B cell (primary cell): Measurements from ENCODE around the gene NME9. TPM values are rescaled to one million over a fixed set of nuclear protein-coding genes. Genes with fewer than 3 reads are reported as not detected.

Experiments used
- ATAC-seq: fragments of 200-7000 bp; cut with Tn5 transposase; one replicate; pipeline ENCODE4 v1.10.0; 2021; ENCODE audit warnings: low read depth, mild to moderate bottlenecking, moderate number of reproducible peaks, moderate library complexity
- CTCF ChIA-PET: fragments of 350-600 bp; sonication (Branson Sonifier 250); formaldehyde crosslinking; loops from one replicate; lab custom pipeline; 2021; ENCODE audit warnings: antibody characterized with exemption, inconsistent platforms; lab: Charles Lee
- POLR2A ChIA-PET: fragments of 350-600 bp; sonication (Branson Sonifier 250); formaldehyde crosslinking; loops from one replicate; lab custom pipeline; 2021; ENCODE audit warnings: antibody characterized with exemption; lab: Charles Lee
- DNase-seq: peaks from one replicate; pipeline ENCODE4 v3.0.0; 2013
- H2AFZ ChIP-seq: 2 replicates; pipeline ENCODE4 v1.6.1; 2012; ENCODE audit warnings: mild to moderate bottlenecking, low read depth, low read length; ENCODE audit not compliant: insufficient read depth, poor library complexity, severe bottlenecking
- H3K27ac ChIP-seq, 2 donors: 1 replicate in 1 of 2; 2 replicates in 1 of 2; pipeline ENCODE4 v1.5.1; 2012 to 2013; ENCODE audit warnings: low read length in 2 of 2, mild to moderate bottlenecking in 2 of 2, moderate library complexity in 1 of 2
- H3K27me3 ChIP-seq, 4 experiments: fragments of 200-600 bp in 1 of 4; sonication (generic) in 1 of 4; replicated peaks in 1 of 4; 1 replicate in 2 of 4; 2 replicates in 2 of 4; pipeline versions ENCODE4 v1.6.1 to v1.7.0; 2013 to 2016; ENCODE audit warnings: low read length in 3 of 4, mild to moderate bottlenecking in 2 of 4, mixed read lengths in 1 of 4, moderate library complexity in 1 of 4; ENCODE audit not compliant: insufficient read depth in 4 of 4, control insufficient read depth in 3 of 4; ENCODE audit errors: control extremely low read depth in 1 of 4
- H3K36me3 ChIP-seq, 2 experiments: replicated peaks in 1 of 2; 1 replicate in 1 of 2; 2 replicates in 1 of 2; pipeline versions ENCODE4 v1.6.1 to v1.7.1; 2013; ENCODE audit warnings: low read length in 1 of 2; ENCODE audit not compliant: insufficient read depth in 2 of 2, control insufficient read depth in 1 of 2; ENCODE audit errors: control extremely low read depth in 1 of 2, extremely low read depth in 1 of 2
- H3K4me1 ChIP-seq, 2 donors: fragments of 200-600 bp in 1 of 2; sonication (generic) in 1 of 2; 1 replicate in 1 of 2; 2 replicates in 1 of 2; pipeline versions ENCODE4 v1.5.1 to v1.6.1; 2013 to 2017; ENCODE audit warnings: low read length in 2 of 2; ENCODE audit not compliant: control insufficient read depth in 2 of 2, insufficient read depth in 2 of 2
- H3K4me2 ChIP-seq: replicated peaks from 2 replicates; pipeline ENCODE3; 2012; ENCODE audit warnings: mild to moderate bottlenecking, low read depth, low read length; ENCODE audit not compliant: poor library complexity, severe bottlenecking
- H3K4me3 ChIP-seq, 5 experiments: fragments of 200-600 bp in 1 of 5; sonication (generic) in 1 of 5; 1 replicate in 3 of 5; 2 replicates in 2 of 5; pipeline versions ENCODE4 v1.5.1 to v1.7.0; 2011 to 2016; ENCODE audit warnings: low read length in 4 of 5, mild to moderate bottlenecking in 4 of 5, low read depth in 2 of 5, control low read depth in 1 of 5, moderate library complexity in 1 of 5; ENCODE audit not compliant: insufficient read depth in 1 of 5; ENCODE audit errors: control extremely low read depth in 1 of 5, extremely low read depth in 1 of 5
- H3K79me2 ChIP-seq: fragments of 200-600 bp; sonication (generic); one replicate; pipeline ENCODE4 v1.6.0; 2016; ENCODE audit warnings: low read length; ENCODE audit not compliant: control insufficient read depth, insufficient read depth
- H3K9ac ChIP-seq: fragments of 200-600 bp; sonication (generic); 2 replicates; pipeline ENCODE4 v1.6.1; 2017; ENCODE audit warnings: mild to moderate bottlenecking, low read length, moderate library complexity
- H3K9me3 ChIP-seq, 3 donors: one replicate each; pipeline versions ENCODE4 v1.6.1 to v1.7.1; 2013; ENCODE audit warnings: low read length in 2 of 3; ENCODE audit not compliant: control insufficient read depth in 2 of 3, insufficient read depth in 1 of 3; ENCODE audit errors: control extremely low read depth in 1 of 3
- H4K20me1 ChIP-seq: 2 replicates; pipeline ENCODE4 v1.6.0; 2012; ENCODE audit warnings: mild to moderate bottlenecking, low read length; ENCODE audit not compliant: insufficient read depth, control insufficient read depth, poor library complexity, severe bottlenecking
- H3K27ac Mint-ChIP-seq: one replicate; pipeline ENCODE4 v1.8.0; 2021; ENCODE audit warnings: mixed read lengths
- H3K27me3 Mint-ChIP-seq: one replicate; pipeline ENCODE4 v1.8.0; 2021; ENCODE audit warnings: mixed read lengths
- H3K4me1 Mint-ChIP-seq: one replicate; pipeline ENCODE4 v1.8.0; 2021; ENCODE audit warnings: mixed read lengths
- H3K4me3 Mint-ChIP-seq: one replicate; pipeline ENCODE4 v1.8.0; 2021; ENCODE audit warnings: mixed read lengths
- H3K9me3 Mint-ChIP-seq: one replicate; pipeline ENCODE4 v1.8.0; 2022; ENCODE audit warnings: mixed read lengths; ENCODE audit not compliant: insufficient read depth
- EZH2 ChIP-seq: IDR thresholded peaks from 2 replicates; pipeline ENCODE4 v1.6.1; 2012; ENCODE audit warnings: borderline replicate concordance, low read depth, mild to moderate bottlenecking, moderate library complexity, low read length; ENCODE audit not compliant: insufficient read depth, poor library complexity, severe bottlenecking
- WGBS: methylation state at CpG from one replicate; pipeline ENCODE4 v1.1.5; 2013; ENCODE audit warnings: missing lambda C conversion rate; ENCODE audit not compliant: insufficient coverage; 5-methylcytosine and 5-hydroxymethylcytosine counted together
- intact Hi-C: fragments of 100-400 bp; cut with micrococcal nuclease; formaldehyde crosslinking; loops from one replicate; pipeline ENCODE4 v1.10.0; 2022
- polyA plus RNA-seq: library from polyadenylated mRNA; depleted of rRNA; stranded (reverse); fragments of >200 nt; gene quantifications from 2 replicates; pipeline ENCODE4 v1.2.3, GENCODE V29; 2012
- total RNA-seq, 2 donors: library from RNA; stranded (reverse); fragments of 120-200 nt in 1 of 2; gene quantifications; 1 replicate in 1 of 2; 2 replicates in 1 of 2; pipeline versions ENCODE4 v1.2.3 to v1.2.4, GENCODE V29; 2013 to 2022
- TF ChIP-seq, protein P1 (sequence below): fragments of 200-600 bp; IDR thresholded peaks from one replicate; pipeline ENCODE4 v1.8.0; 2022; ENCODE audit warnings: antibody characterized with exemption, mild to moderate bottlenecking

The NME9 gene
- total and polyA plus RNA-seq, 2 donors (not counting 1 experiment from before 2014, with no cell fraction given): not detected

DNA sequence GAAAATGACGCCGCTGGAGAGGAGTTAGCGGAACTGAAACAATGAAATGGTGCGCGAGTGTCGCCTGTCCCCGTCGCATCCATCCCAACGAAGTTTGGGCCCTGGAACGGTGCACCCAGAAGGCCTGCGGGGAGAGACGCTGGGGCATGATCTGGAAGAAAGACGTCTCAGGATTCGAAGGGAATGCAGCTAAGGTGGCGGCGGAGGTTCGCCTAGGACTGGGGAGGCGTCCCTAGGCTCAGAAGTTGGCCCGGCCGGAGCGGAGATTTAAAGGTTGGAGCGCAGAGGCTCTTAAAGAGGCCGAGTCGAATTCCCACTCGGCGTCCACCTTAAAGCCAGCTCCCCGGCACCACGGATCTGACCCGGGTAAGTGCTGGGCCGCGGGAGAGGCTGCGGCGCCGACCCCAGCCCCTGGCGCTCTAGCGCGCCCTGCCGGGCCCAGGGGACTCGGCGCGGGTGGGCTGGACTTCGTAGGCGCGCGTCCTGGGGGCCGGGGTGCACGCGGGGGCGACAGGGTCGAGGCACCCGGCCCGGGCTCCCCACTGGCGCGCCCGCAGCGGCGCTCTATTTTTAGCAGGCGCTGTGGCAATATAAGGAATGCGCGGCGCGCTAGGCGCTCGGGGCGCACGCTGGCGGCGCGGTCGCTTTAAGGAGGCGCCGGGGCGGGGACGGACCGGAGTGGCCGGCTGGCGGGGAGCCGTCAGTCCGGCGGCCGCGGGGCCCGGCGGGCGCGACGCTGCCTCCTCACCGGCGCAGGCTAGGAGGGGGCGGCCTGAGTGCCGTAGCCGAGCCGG is 18.5 kb upstream of the NME9 start, which contains the start of gene MRAS:
TSS of gene MRAS (plus strand) at position 620 of the 794 bp plus-strand sequence. CDS start 24,305 bp downstream, outside the sequence.
- Mint-ChIP-seq H3K27ac (no peak within 1 kb of the TSS), H3K4me1 (peaks cover 12% of the 10 kb centered on the region), H3K9me3 (peaks cover 2% of the 10 kb centered on the region), H3K4me3 (peak within 1 kb of the TSS; percentile 85), H3K27me3 (peaks cover 73% of the 10 kb centered on the region)
- no peak for TF ChIP-seq EZH2
- TF ChIP-seq, protein P1, sequence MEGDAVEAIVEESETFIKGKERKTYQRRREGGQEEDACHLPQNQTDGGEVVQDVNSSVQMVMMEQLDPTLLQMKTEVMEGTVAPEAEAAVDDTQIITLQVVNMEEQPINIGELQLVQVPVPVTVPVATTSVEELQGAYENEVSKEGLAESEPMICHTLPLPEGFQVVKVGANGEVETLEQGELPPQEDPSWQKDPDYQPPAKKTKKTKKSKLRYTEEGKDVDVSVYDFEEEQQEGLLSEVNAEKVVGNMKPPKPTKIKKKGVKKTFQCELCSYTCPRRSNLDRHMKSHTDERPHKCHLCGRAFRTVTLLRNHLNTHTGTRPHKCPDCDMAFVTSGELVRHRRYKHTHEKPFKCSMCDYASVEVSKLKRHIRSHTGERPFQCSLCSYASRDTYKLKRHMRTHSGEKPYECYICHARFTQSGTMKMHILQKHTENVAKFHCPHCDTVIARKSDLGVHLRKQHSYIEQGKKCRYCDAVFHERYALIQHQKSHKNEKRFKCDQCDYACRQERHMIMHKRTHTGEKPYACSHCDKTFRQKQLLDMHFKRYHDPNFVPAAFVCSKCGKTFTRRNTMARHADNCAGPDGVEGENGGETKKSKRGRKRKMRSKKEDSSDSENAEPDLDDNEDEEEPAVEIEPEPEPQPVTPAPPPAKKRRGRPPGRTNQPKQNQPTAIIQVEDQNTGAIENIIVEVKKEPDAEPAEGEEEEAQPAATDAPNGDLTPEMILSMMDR: no peak
- DNase-seq (peak; percentile 30), ATAC-seq (no peak)
- WGBS: 2% methylated on average over 93 of the region's 93 CpGs
- no peak within 1 kb of the TSS for H3K27ac ChIP-seq
- H2AFZ ChIP-seq: peak within 1 kb of the TSS; percentile 70
- H3K4me3 ChIP-seq: peak within 1 kb of the TSS in 3 of 5 experiments; percentile 25 to 52 (median 30)
- H3K4me1 ChIP-seq: peaks cover 6 to 9% of the 10 kb centered on the region in 2 donors
- H3K4me2 ChIP-seq: peak within 1 kb of the TSS; percentile 73
- H3K27me3 ChIP-seq: peaks cover 0 to 71% (median 18%) of the 10 kb centered on the region in 4 experiments
- H3K36me3 ChIP-seq: no peaks in the 10 kb centered on the region
- peaks cover 0 to 8% (median 3%) of the 10 kb centered on the region in 3 donors for H3K9me3 ChIP-seq
- intact Hi-C loops: no loop called here
- ChIA-PET POLR2A (no interaction called here), CTCF (no interaction called here)
- no peaks in the 10 kb centered on the region for H4K20me1 ChIP-seq
- H3K79me2 ChIP-seq: no peaks in the 10 kb centered on the region
- H3K9ac ChIP-seq: peak within 1 kb of the TSS; percentile 32

DNA sequence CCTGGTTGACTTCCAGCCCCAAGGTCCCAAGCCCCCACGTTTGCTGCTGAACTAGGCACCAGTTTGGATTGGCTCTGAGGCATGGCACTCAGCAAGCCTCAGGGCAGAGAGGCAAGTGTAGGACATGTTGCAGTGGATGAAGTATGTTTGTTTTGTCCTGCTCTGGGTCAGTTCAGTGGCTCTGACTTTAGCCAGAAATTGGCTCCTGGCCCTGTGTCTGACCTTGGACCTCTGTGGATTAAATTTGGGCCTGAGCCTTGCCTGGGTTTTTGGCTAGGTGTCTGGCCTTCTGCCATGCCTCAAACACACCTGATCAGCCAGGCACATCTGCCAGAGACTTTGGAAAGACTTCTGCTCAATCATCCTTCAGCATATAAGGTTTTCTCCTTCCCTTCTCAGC is 15.1 kb upstream of the NME9 start:
- no peak for ATAC-seq
- Histone ChIP-seq H3K4me3 (no peak overlapping the region), H3K9ac (no peak overlapping the region), H3K27ac (no peak overlapping the region), H3K4me2 (no peak overlapping the region), H4K20me1 (no peaks in the 10 kb centered on the region), H3K27me3 (peaks cover 0 to 62% (median 18%) of the 10 kb centered on the region in 4 experiments), H3K4me1 (peaks cover 6 to 9% of the 10 kb centered on the region in 2 donors), H3K9me3 (peaks cover 2 to 15% (median 5%) of the 10 kb centered on the region in 3 donors), H3K79me2 (no peaks in the 10 kb centered on the region), H3K36me3 (no peaks in the 10 kb centered on the region), H2AFZ (no peak overlapping the region)
- no peak for DNase-seq
- Mint-ChIP-seq H3K27ac (no peak overlapping the region), H3K9me3 (peaks cover 7% of the 10 kb centered on the region), H3K4me1 (peaks cover 12% of the 10 kb centered on the region), H3K27me3 (peaks cover 69% of the 10 kb centered on the region), H3K4me3 (no peak overlapping the region)
- WGBS: 100% methylated on average over 1 of the region's 1 CpG
- intact Hi-C loops: no loop called here
- ChIA-PET POLR2A (no interaction called here), CTCF (no interaction called here)
- no peak for TF ChIP-seq EZH2
- TF ChIP-seq, protein P1: no peak
